Measurements from ENCODE around the gene MOCS1.

MOCS1 gene

DNA sequence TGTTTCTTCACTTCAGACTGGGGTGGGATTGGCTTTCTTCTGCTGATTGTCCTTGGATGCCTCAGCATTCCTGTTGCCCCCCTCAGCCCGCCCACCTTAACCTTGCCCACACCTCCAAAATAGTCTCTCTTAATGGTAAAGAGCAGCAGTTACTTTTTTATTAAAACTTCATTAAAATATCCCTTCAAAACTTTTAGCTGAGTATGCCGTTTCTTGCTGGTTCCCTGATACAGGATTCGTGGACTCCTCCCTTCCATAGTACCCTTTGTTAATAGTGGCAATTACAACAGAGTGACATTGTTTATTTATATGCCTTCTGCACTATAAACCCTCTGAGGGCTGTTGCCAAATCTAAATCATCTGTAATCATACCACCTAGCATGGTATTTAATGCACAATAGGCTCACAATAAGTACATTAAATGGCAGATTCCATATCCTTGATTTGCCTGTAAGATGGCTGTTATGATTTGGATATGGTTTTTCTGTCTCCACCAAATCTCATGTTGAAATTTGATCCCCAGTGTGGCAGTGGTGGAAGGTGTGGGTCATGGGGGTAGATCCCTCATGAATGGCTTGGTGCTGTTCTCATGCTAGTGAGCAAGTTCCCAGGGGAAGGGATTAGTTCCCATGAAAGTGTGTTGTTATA lies 3.5 kb upstream of the MOCS1 start:
- Mint-ChIP-seq H3K27ac (peak overlapping the region; percentile 77), H3K36me3 (ENCODE audit: low read depth) (no peaks in the 10 kb centered on the region)

DNA sequence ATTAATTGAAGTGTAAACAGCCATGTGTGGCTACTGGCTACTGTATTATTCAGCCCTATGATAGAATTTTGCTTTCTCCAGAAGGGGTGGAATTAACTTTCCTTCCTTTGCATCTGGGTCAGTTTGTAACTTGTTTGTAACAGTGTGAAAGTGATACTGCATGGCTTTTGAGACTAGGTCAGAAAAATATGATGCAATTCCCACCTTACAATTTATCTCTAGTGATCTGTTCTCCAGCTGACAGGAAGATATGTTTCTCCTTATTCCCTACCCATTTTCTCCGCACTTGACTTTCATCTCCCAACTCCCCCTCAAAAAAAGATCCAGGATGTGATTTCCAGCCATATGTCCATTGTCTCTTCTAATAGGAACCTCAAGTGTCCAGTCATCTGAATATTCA lies 2.6 kb upstream of the MOCS1 start:
- Mint-ChIP-seq H3K4me1 (peaks cover 57% of the 10 kb centered on the region), H3K36me3 (ENCODE audit: low read depth) (no peaks in the 10 kb centered on the region), H3K27me3 (ENCODE audit: low read depth, poor library complexity) (no peaks in the 10 kb centered on the region), H3K27ac (no peak overlapping the region), H3K4me3 (no peak overlapping the region), H3K9me3 (no peaks in the 10 kb centered on the region)
- TF ChIP-seq, protein P1, sequence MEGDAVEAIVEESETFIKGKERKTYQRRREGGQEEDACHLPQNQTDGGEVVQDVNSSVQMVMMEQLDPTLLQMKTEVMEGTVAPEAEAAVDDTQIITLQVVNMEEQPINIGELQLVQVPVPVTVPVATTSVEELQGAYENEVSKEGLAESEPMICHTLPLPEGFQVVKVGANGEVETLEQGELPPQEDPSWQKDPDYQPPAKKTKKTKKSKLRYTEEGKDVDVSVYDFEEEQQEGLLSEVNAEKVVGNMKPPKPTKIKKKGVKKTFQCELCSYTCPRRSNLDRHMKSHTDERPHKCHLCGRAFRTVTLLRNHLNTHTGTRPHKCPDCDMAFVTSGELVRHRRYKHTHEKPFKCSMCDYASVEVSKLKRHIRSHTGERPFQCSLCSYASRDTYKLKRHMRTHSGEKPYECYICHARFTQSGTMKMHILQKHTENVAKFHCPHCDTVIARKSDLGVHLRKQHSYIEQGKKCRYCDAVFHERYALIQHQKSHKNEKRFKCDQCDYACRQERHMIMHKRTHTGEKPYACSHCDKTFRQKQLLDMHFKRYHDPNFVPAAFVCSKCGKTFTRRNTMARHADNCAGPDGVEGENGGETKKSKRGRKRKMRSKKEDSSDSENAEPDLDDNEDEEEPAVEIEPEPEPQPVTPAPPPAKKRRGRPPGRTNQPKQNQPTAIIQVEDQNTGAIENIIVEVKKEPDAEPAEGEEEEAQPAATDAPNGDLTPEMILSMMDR (IDR thresholded peaks at IDR 0.05), result no peak
- no peak for DNase-seq

More for the DNA sequence above, 3.5 kb upstream of the MOCS1 start:
- Mint-ChIP-seq H3K4me1 (peaks cover 47% of the 10 kb centered on the region), H3K4me3 (no peak overlapping the region), H3K27me3 (ENCODE audit: low read depth, poor library complexity) (no peaks in the 10 kb centered on the region), H3K9me3 (no peaks in the 10 kb centered on the region)
- DNase-seq, result no peak
- TF ChIP-seq, protein P1 (IDR thresholded peaks at IDR 0.05), result no peak

DNA sequence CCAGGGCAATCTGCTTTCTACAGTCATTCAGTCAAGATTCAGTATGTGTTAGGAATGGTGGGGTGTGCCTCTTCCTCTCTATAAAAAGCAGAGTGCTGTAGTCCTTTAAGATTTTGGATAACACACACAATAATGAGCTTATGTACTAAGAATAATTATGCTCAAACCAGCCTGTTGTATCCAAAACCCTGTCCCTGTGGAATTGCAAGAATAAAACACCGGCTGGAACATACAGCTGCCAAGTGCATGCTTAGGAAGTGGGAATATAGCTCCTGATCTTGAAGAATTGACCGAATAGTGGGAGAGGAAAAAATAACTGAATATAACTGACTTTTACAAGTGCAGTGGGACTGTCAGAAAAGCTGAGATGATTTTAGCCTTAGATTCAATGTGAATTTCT lies 979 bp upstream of the MOCS1 start:
- H3K27ac Mint-ChIP-seq, result no peak overlapping the region
- TF ChIP-seq, protein P1 (IDR thresholded peaks at IDR 0.05), result no peak
- H3K9me3 Mint-ChIP-seq, result no peaks in the 10 kb centered on the region

DNA sequence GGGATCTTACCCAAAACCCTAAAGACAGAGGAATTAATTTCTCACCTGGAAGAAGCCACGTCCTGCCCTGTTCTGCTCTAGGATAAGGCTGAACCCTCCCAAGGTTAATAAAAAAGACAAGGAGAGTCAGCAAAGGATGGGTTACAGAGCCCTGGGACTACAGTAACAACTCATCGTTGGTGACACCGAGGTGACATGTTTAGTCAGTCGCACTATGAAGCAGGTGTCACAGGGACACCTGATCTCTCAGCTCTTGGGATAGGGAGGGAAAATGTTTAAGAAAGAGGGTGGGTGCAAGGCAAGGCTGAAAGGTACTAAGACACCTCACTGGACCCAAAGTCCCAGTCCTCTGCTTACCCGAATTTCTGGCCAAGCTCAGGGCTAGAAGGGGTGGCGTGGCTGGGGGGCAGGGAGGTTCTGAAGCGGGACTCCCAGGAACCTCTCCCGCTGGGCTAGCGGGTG lies 562 bp downstream of the MOCS1 start:
- Mint-ChIP-seq H3K4me3 (peak overlapping the region; percentile 97), H3K27ac (peak overlapping the region; percentile 47), H3K36me3 (ENCODE audit: low read depth) (peaks cover 12% of the 10 kb centered on the region), H3K9me3 (no peaks in the 10 kb centered on the region), H3K27me3 (ENCODE audit: low read depth, poor library complexity) (no peaks in the 10 kb centered on the region), H3K4me1 (peaks cover 62% of the 10 kb centered on the region)
- DNase-seq, result no peak
- TF ChIP-seq, protein P1 (IDR thresholded peaks at IDR 0.05), result no peak

More for the DNA sequence above, 979 bp upstream of the MOCS1 start:
- no peaks in the 10 kb centered on the region for H3K36me3 Mint-ChIP-seq (ENCODE audit: low read depth)
- peaks cover 57% of the 10 kb centered on the region for H3K4me1 Mint-ChIP-seq
- no peak overlapping the region for H3K4me3 Mint-ChIP-seq
- no peak for DNase-seq
- no peaks in the 10 kb centered on the region for H3K27me3 Mint-ChIP-seq (ENCODE audit: low read depth, poor library complexity)

DNA sequence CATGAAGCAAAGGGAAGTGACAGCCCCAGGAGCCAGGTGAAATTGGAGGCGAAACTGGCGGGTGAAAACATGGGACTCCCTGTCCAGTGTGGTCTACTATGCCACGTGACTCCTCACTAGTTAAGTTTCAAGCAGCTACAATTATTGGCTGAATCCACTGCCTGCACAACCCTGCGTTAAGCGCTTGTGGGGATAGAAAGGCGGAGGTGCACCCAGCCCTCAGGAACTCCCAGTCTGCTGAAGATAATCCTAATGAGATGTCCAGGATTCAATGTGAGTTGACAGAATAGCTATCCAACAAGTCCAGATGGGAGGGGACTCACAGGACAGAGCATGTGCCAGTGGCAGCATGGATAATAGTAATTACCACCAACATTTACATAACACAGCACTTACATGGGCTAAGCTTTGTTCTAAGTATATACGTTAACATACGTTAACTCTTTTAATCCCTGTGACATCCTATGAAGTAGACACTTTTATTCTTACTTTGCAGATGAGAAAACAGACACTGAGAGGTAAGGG lies 1.8 kb downstream of the MOCS1 start:
- Mint-ChIP-seq H3K27ac (no peak overlapping the region), H3K27me3 (ENCODE audit: low read depth, poor library complexity) (no peaks in the 10 kb centered on the region), H3K4me3 (peak overlapping the region; percentile 97), H3K9me3 (no peaks in the 10 kb centered on the region), H3K36me3 (ENCODE audit: low read depth) (peaks cover 22% of the 10 kb centered on the region), H3K4me1 (peaks cover 49% of the 10 kb centered on the region)
- no peak for DNase-seq
- TF ChIP-seq, protein P1 (IDR thresholded peaks at IDR 0.05), result no peak

DNA sequence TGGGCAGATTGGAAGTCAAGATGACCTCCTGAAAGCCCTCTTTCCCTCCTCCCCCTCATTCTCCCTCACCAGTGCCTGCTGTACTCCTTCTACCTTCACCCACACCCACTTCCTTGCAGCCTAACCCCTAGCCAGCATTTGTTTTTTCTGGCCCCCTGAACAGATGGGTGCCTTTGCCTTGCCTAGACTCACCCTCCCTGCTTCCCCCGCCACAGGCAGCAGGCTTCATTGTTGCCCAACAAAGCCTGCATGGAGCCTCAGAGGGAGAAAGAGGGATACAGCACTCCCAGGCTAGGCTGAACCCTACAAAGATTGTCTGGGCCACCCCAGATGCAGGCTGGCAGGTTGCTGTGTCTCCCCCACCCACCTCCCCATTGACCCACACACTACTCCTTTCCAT lies 2.7 kb downstream of the MOCS1 start:
- DNase-seq, result no peak
- H3K36me3 Mint-ChIP-seq (ENCODE audit: low read depth), result peaks cover 29% of the 10 kb centered on the region
- H3K27ac Mint-ChIP-seq, result no peak overlapping the region
- TF ChIP-seq, protein P1 (IDR thresholded peaks at IDR 0.05), result no peak
- peaks cover 3% of the 10 kb centered on the region for H3K27me3 Mint-ChIP-seq (ENCODE audit: low read depth, poor library complexity)
- peaks cover 42% of the 10 kb centered on the region for H3K4me1 Mint-ChIP-seq
- no peak overlapping the region for H3K4me3 Mint-ChIP-seq
- H3K9me3 Mint-ChIP-seq, result no peaks in the 10 kb centered on the region

Data from nephron progenitor cell (in vitro differentiated cells).